ENCODE data around the gene SNX7. TPM values are rescaled to one million over a fixed set of nuclear protein-coding genes. Genes with fewer than 3 reads are reported as not detected.

SNX7 gene
- total and polyA plus RNA-seq, 12 donors = 3.3 to 29.2 (median 18.9) TPM

GRCh38 chr1:98732985-98733781 lies 71.7 kb downstream of the SNX7 start:
- intact Hi-C loops (cut with DNase I) = no loop called here

GRCh38 chr1:98733782-98734112 lies 72.2 kb downstream of the SNX7 start:
- Histone ChIP-seq H3K27ac (no peak overlapping the region), H3K27me3 (no peaks in the 10 kb centered on the region), H3K4me3 (no peak overlapping the region), H3K4me1 (replicated peaks in 1 of 2) (no peaks in the 10 kb centered on the region), H3K36me3 (replicated peaks in 1 of 2) (no peaks in the 10 kb centered on the region), H3K9me3 (replicated peaks in 1 of 3) (no peaks in the 10 kb centered on the region)
- no peak for TF ChIP-seq POLR2A (IDR thresholded peaks at IDR 0.05)
- TF ChIP-seq, protein P1, sequence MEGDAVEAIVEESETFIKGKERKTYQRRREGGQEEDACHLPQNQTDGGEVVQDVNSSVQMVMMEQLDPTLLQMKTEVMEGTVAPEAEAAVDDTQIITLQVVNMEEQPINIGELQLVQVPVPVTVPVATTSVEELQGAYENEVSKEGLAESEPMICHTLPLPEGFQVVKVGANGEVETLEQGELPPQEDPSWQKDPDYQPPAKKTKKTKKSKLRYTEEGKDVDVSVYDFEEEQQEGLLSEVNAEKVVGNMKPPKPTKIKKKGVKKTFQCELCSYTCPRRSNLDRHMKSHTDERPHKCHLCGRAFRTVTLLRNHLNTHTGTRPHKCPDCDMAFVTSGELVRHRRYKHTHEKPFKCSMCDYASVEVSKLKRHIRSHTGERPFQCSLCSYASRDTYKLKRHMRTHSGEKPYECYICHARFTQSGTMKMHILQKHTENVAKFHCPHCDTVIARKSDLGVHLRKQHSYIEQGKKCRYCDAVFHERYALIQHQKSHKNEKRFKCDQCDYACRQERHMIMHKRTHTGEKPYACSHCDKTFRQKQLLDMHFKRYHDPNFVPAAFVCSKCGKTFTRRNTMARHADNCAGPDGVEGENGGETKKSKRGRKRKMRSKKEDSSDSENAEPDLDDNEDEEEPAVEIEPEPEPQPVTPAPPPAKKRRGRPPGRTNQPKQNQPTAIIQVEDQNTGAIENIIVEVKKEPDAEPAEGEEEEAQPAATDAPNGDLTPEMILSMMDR (IDR thresholded peaks at IDR 0.05) = no peak
- no peak for DNase-seq
- intact Hi-C loops (cut with DNase I) = no loop called here

More at GRCh38 chr1:98732985-98733781, 71.7 kb downstream of the SNX7 start:
- TF ChIP-seq POLR2A (IDR thresholded peaks at IDR 0.05) = no peak
- TF ChIP-seq, protein P1 (IDR thresholded peaks at IDR 0.05) = no peak
- Histone ChIP-seq H3K36me3 (replicated peaks in 1 of 2) (no peaks in the 10 kb centered on the region), H3K27me3 (no peaks in the 10 kb centered on the region), H3K27ac (no peak overlapping the region), H3K4me1 (replicated peaks in 1 of 2) (no peaks in the 10 kb centered on the region), H3K9me3 (replicated peaks in 1 of 3) (no peaks in the 10 kb centered on the region), H3K4me3 (no peak overlapping the region)
- DNase-seq = no peak
- WGBS, 4 donors = 73 to 84% (median 82%) methylated on average over 9 of the region's 9 CpGs

GRCh38 chr1:98735756-98736155 lies 74.2 kb downstream of the SNX7 start:
- Histone ChIP-seq H3K27me3 (no peaks in the 10 kb centered on the region), H3K4me1 (replicated peaks in 1 of 2) (no peaks in the 10 kb centered on the region)
- intact Hi-C loops (cut with DNase I) = no loop called here

GRCh38 chr1:98737835-98738234 lies 76.3 kb downstream of the SNX7 start:
- Histone ChIP-seq H3K36me3 (replicated peaks in 1 of 2) (no peaks in the 10 kb centered on the region), H3K4me3 (no peak overlapping the region), H3K4me1 (replicated peaks in 1 of 2) (no peaks in the 10 kb centered on the region), H3K27ac (no peak overlapping the region), H3K9me3 (replicated peaks in 1 of 3) (no peaks in the 10 kb centered on the region), H3K27me3 (no peaks in the 10 kb centered on the region)
- TF ChIP-seq, protein P1 (IDR thresholded peaks at IDR 0.05) = no peak
- TF ChIP-seq POLR2A (IDR thresholded peaks at IDR 0.05) = no peak
- intact Hi-C loops (cut with DNase I) = no loop called here
- no peak for DNase-seq

More at GRCh38 chr1:98735756-98736155, 74.2 kb downstream of the SNX7 start:
- no peak for DNase-seq
- no peak overlapping the region for H3K27ac ChIP-seq
- H3K9me3 ChIP-seq (replicated peaks in 1 of 3) = no peaks in the 10 kb centered on the region
- no peaks in the 10 kb centered on the region for H3K36me3 ChIP-seq (replicated peaks in 1 of 2)
- TF ChIP-seq, protein P1 (IDR thresholded peaks at IDR 0.05) = no peak
- TF ChIP-seq POLR2A (IDR thresholded peaks at IDR 0.05) = no peak
- H3K4me3 ChIP-seq = no peak overlapping the region

Data from adrenal gland (tissue), 12 donors.